DMS53 treated with DMSO at 0.1 percent for 48 hours (cell line): ENCODE data around the gene SLC6A1.

Source experiments
- DNase-seq: peaks from one replicate; lab custom pipeline; 2025; ENCODE audit not compliant: unreplicated experiment; lab: John Stamatoyannopoulos, UW

SLC6A1 gene

DNA sequence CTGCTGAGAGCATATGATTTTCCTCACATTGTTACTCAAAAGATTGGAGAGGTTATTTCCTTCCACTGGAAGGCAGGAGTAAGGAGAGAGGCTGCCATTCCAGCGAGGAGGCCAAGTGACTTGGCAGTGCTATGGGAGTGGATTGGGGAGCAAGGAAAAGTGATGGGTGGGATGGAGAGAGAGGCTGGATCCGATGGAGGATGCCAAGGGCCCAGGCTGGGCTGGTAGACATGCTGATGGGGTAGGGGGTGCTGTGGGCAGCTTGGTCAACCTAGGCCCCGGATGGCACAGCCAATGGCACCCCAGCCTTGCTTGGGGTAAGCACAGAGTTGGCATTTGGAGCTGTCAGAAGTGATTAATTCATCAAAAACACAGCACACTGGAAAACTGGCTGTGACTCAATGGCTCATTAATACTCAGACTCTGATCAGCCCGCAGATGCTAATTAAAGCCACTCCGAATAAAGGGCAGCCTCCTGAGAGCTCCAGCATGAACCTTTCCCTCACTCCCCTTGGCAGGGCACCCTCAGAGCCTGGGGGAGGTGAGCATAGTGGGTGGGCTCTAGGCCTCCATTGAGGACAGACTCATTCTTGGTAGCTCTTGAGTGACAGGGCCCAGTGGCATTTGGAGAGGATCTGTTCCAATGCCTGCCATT lies 22.1 kb upstream of the SLC6A1 start:
- DNase-seq: no peak

DNA sequence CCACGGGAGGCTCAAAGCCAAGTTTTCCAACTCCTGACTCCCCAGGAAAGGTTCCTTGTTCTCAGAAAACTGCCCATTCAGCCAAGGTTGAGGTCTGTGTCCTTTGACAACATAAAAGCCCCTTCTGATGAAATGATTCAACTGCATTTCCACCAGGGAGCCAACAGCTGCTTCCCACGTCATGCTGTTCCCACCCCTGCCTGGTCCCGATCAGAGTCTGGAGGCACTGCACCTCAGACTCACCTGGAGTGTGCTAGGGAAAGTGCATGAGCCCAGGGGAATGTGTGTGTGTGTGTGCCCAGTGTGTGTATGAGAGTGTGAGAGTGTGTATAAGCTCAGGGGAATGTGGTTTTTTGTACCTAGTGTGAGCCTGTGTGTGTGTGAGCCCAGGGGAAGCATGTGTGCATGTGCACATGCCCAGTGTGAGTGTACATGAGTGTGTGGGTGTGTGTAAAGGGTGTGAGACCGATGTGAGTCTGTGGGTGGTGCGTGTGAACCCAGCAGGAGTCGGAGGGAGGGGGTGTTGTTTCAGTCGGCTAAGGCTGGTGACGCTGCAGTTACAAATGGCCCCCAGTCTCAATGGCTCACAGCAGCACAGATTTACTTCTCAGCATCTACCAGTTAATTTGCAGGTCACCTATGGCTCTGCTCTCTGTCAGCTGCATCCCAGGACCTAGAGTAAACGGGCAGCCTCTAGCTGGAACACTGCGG lies 20.3 kb upstream of the SLC6A1 start:
- DNase-seq: no peak

- no peak for DNase-seq
Measured at GRCh38 chr3:10973046-10973595, 19.4 kb upstream of the SLC6A1 start.

DNA sequence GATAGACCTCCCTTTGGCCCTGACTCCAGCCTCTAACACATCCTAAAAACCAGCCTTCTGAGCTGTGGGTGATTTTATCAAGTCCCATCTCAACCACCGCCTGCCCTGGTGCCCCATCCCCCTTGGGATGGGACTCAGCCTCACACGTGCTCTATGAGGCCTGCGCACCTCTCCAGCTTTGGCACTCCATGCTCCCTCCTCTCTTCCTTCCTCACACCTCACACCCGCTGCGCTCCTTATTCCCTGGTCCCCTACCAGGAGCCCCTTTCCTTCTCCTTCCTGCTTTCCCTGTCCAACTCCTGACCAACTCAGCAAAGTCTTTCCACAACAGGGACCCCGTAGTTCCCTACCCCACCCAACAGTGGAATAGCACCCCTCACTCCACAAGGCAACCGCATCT lies 18.4 kb upstream of the SLC6A1 start:
- no peak for DNase-seq

GRCh38 chr3:10974746-10975375 lies 17.7 kb upstream of the SLC6A1 start:
- no peak for DNase-seq

- DNase-seq: no peak
Measured at GRCh38 chr3:10975695-10976234, 16.8 kb upstream of the SLC6A1 start.

DNA sequence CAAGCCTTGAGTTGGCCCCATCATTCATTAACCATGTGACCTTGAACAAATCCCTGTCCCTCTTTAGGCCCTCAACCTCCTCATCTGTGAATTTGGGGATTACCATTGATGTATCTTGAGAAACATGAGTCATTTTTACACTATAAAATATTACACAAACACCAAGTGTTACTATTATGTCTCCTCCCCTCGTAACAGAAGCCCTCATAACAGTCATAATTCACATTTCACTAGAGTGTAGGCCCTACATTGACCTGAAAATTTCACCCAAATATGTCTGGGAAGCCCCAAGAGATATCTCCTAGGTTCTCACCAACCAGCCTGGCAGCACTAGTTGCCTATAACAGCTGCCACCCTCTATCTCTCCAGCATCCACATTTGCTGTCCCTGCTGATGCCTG lies 15.8 kb upstream of the SLC6A1 start:
- DNase-seq: no peak

GRCh38 chr3:10977892-10978510 lies 14.5 kb upstream of the SLC6A1 start:
- no peak for DNase-seq

DNA sequence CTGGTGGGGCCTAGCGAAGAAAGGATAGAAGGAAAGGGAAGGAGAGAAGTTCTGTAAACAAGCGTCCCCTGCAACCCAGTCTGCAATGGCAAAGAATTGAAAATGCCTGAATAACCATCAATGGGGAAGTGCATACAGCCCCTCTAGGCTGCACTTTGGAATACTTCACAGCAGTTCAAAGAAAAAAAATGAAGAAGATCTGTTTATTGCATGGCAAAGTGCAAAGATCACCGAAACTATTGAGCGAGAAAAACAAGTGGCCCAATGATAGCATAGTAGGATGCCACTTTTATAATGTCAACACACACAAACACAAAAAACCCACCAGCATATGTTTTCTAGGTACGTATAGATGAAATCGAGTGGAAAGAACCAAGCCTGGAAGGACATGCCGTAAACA lies 13.6 kb upstream of the SLC6A1 start:
- no peak for DNase-seq

DNA sequence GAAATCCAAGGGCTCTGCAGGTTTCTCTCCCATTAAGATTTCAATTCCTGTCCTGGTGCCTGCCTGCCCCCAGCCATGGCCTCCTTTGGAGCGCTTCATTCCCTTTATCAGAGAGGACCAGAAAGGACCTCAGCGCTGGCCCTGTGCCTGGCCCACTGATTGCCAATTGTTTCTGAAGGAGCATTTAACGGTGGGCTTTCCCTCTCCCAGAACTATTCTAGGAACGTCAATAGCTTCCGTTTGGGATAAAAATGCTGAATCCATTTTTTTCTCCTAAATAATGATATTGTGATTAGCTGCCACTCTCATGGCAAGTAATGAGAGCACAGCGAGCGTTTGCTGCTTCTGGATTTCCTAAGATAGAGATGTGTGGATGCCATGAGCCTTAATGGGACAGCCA lies 12.2 kb upstream of the SLC6A1 start:
- no peak for DNase-seq

- no peak for DNase-seq
Measured at GRCh38 chr3:10981031-10981430, 11.5 kb upstream of the SLC6A1 start.

- no peak for DNase-seq
Measured at GRCh38 chr3:10981961-10982360, 10.6 kb upstream of the SLC6A1 start.

DNA sequence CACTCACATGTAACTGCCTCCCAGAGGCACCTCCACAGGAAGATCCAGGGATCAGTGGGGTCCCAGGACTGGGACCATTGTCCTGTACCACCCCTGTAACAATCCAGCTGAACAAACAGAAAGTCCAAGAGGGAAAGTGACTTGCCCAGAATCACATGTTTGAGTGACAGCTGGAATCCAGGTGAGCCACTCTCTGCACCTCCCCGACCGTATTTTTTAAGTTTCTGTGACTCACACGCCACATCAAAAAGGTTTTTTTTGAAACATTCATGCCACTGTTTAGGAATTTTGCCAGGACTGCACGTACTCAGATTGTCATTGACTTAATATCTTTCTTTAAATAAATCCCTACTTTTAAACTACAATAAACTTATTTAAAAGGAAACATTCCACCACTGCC lies 9.8 kb upstream of the SLC6A1 start:
- DNase-seq: no peak

GRCh38 chr3:10983219-10983916 lies 9.2 kb upstream of the SLC6A1 start:
- DNase-seq: no peak

GRCh38 chr3:10984371-10984896 lies 8.1 kb upstream of the SLC6A1 start:
- DNase-seq: no peak

DNA sequence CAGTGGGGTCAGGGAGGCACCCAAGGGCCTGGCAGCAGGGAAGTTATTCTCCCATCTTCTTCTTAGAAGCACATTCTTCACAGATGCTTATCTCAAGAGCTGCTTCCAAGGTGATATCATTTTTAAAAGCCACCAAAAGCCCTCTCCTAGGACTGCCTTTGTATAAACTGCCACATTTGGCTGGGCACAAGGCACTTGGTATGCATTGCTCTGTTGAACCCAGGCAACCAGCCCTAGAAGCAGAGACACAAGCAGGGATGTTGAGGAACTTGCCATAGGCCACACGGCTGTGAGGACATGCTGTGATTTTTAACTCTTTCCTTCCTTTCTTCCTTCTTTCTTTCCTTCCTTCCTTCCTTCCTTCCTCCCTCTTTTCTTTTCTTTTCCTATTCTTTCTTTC lies 7.4 kb upstream of the SLC6A1 start:
- DNase-seq: no peak

GRCh38 chr3:10986592-10986991 lies 6.0 kb upstream of the SLC6A1 start:
- DNase-seq: no peak

GRCh38 chr3:10988001-10988665 lies 4.4 kb upstream of the SLC6A1 start:
- DNase-seq: no peak

DNA sequence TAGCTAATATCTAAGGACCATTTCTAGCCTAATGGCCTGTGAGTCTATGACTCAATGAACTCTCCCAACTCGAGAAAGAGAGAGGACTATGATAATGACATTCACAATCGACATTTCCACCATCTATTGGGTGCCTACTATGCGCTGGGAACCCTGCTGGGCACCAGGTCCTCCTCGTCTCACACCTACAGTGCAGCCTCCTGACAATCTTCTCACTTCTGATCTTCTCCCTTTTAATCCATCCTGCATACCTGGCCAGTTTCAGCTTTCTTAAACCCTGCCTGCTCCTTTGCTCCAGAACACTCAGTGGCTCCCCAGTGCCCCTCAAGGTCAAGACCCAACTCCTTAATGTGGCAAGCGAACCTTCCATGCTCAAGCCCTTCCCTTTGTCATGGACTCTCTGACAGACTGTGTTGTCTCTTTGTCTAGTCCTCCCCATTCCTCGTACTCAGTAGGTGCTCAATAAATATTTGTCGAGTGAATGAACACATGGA lies 3.5 kb upstream of the SLC6A1 start:
- DNase-seq: no peak
